Anterior cingulate cortex (tissue), 58 donors: ENCODE data around the gene AGPAT1.

ENCODE experiments used
- DNase-seq, 58 donors: peaks; one replicate each; lab custom pipeline; 2025; lab: John Stamatoyannopoulos, UW

The AGPAT1 gene

DNA sequence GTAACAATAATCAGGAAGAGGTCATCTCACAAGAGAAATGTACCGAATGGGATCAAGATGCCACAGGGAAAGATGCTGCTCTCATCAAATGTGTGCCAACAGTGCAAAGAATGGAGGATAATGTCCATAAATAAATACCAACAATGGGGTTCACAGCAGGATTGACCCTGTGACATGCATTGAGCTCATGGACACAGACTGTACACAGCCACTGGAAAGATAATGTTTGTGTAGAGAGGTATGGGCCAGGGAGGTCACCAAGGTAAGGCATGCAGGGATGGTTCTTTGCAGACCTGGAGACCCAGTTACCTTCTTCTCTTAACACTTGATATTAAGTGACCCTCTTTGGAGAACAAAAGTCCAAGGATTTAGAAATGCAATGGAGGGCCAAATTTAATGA lies 1.5 kb downstream of the AGPAT1 start:
- no peak for DNase-seq

DNA sequence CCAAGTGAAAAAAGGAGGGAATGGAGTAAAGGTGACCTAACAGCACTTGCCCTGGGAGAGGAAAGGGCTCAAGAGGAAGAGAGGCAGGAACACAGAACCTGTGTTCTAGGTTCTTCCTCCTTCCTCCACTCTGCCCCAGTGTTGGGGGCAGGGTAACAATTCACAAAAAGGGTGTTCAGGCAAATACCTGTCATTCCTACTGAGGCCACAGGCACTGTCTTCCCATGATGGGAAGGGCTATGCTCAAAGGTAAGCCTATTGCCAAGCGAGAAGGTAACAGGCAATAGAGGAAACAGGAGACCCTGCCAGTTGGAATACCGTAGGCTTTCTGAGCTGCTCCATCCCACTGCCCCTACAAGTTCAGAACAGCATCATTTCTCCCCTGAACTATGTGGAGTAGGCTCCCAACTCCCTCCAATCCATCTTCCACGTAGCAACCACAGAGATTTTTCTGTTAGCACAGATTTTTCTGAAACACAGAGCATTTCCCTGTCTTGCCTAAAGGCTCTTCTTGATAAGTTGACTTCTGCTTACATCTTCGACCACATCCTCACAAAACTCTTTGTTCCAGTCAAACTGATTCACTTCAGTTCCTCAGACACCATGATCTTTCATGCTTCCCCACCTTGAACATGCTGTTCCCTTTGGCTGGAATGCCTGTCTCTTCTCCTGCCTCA lies 2.7 kb downstream of the AGPAT1 start:
- no peak for DNase-seq

DNA sequence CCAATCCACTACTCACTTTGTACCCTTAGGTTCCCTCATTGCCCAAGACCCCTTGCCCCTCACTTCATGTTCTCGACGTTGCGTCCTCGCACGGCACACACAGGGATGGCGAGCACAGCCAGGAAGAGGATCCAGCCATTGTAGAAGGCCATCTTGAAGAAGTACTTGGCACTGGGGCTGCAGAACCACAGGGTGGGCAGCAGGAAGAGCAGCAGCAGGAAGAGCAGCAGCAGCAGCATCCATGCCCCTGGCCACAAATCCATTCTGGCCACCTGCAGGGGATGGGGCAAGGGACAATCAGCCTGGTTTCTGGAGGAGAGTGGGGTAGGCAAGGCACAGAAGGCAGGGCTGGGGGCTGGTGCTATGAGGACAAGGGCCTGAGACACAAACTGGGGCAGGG lies 4.7 kb downstream of the AGPAT1 start:
- no peak for DNase-seq

DNA sequence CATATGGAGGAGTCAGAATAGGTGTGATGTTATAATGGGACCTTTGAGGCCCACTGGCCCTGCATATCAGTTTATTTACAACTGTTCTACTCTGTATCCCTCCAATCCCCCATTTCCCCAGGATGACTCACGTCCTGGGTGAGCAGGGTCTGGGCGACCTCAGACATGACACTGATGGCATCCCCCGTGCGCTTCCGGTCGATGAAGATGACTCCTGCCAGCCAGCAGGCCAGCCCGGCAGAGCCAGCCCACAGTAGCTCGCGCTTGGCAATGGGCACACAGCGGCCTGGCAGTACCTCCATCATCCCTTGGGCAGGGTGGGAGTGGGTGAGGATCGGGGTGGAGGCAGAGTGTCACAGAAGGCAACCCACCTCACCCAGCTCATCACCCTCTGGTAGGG lies 5.6 kb downstream of the AGPAT1 start:
- DNase-seq: no peak

DNA sequence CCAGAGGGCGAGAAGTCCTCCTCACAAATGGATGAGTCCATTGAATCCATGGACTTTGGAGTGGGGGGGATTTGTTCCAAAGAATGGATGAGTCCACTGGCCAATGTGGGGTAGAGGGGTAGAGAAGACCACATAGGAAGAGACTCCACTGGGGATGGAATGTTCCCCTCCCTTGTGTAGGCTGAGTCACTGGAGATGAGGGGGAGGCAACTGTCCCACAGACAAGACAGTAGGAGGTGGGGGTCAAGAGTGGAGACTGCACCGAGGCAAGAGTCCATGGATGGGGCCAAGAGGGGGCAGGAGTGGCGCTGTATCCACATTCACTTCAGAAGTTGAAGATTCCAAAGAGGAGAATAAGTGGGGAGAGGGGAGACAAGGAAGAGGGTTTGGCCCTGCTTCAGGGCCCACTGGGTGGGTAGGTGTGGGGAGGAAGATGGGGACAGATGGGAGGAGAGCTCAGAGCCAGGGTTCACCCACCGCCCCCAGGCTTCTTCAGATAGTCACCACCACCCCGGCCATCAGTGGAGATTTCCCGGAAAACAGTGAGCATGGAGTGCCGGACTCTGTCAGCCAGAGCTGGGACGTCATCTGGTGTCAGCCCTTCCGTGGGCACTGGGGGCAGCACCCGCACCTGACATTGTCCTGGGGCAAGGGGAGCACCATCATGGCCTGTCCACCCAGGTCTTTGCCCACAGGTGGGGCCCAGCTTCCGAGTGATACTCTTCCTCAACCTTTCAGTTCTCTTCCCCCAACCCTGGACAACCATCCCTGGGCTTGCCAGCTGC lies 6.9 kb downstream of the AGPAT1 start:
- no peak for DNase-seq

DNA sequence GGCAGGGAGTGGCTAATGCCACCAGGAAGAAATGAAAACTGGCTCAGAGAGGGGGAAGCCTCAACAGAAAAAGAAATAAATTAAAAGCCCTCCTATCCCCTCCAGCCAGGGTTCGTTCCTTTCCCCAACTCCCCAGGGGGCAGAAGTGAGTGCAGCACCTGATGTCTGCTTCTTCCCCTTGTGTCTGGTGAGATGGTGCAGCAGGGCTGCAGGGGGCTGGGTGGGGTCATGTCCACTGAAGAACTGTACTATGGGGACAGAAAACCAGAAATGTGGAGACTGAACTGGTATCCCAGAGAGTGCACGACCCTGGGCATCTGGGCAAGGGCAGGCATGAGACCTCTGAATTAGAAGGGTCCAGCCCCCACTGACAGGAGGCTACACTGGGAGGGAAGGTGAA lies 7.5 kb downstream of the AGPAT1 start:
- no peak for DNase-seq

DNA sequence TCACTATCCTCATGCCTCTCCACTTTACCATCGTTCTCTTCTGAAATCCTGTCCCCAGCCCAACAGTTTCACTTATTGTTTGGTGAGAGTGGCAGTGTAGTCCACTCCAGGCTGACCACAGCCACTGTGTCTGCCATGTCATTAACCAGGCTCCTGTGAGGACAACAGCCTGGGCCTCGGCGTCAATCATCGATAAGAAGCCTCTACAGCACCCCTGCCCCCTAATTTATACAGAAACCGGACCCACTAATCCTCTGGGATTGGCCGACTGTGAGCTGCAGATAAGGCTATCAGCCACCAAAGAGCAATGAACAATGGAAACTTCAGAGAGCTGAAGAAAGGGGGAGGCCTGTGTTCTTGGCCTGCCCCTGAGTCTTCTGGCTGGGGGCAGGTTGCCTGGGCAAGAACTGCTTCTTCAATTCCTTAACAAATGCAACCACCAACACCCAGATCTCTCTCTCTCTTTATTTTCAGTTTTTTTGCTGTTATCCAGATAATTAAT lies 8.1 kb downstream of the AGPAT1 start:
- no peak for DNase-seq

DNA sequence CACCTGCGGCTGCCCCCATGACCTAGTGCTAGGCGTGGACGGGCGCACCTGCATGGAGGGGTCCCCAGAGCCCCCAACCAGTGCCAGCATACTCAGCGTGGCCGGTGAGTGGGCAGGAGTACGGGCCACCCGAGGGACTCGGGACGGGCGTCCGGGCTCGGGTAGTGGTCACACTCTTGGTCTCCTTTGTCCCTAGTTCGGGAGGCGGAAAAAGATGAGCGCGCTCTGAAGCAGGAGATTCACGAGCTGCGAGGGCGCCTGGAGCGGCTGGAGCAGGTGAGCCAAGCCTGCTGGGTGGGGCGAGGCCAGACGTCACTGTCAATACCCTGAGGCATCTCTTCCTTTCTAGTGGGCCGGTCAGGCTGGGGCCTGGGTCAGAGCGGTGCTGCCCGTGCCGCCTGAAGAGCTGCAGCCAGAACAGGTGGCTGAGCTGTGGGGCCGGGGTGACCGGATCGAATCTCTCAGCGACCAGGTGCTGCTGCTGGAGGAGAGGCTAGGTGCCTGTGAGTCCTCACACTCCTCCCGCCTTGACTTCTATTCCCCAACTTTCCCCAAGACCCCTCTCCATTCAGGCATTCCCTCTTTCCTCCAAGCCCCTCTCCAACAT lies 8.6 kb downstream of the AGPAT1 start:
- no peak for DNase-seq

DNA sequence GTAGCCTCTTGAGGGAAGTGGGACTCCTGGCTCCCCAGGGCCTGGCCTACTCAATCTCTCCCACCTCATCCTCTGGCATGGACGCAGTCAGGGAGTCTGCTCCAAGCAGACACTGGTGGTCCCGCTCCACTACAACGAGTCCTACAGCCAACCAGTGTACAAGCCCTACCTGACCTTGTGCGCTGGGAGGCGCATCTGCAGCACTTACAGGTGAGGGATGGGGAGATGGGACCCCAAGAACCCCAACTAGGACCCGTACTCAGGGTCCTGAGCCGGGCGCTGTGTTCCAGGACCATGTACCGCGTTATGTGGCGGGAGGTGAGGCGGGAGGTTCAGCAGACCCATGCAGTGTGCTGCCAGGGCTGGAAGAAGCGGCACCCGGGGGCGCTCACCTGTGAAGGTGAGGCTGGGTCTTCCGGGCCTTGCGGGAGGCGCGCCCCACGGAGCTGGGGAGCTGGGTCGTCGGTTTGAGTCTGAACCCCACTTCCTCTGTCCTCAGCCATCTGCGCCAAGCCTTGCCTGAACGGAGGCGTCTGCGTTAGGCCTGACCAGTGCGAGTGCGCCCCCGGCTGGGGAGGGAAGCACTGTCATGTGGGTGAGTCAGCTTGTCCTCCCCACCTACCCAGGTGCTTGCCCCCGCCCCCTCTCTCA lies 9.3 kb downstream of the AGPAT1 start:
- no peak for DNase-seq

DNA sequence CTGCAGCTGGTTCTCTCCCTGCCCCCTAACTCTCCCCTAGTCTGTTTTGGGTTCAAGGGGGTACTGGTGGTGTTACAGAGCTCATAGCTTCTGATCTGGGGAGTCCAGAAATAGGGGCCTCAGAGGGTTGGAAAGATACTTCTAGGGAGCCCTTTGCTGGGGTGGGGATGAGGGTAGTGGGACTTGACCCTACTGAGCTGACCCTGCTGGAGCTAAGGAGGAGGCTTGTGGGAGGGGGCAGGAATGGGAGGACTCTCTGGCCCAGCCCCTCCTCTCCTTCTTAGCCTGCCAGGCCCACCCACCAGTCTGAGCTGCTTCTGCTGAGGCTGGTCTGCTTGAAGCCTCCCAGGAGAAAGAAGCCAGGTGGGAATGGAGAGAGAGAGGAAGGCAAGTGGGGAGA lies 11.6 kb downstream of the AGPAT1 start, which contains the start of gene EGFL8:
Gene EGFL8, plus strand, starts transcription at position 301 of the 400 bp plus-strand sequence. CDS start 1,571 bp downstream, outside the sequence.
- DNase-seq: no peak

DNA sequence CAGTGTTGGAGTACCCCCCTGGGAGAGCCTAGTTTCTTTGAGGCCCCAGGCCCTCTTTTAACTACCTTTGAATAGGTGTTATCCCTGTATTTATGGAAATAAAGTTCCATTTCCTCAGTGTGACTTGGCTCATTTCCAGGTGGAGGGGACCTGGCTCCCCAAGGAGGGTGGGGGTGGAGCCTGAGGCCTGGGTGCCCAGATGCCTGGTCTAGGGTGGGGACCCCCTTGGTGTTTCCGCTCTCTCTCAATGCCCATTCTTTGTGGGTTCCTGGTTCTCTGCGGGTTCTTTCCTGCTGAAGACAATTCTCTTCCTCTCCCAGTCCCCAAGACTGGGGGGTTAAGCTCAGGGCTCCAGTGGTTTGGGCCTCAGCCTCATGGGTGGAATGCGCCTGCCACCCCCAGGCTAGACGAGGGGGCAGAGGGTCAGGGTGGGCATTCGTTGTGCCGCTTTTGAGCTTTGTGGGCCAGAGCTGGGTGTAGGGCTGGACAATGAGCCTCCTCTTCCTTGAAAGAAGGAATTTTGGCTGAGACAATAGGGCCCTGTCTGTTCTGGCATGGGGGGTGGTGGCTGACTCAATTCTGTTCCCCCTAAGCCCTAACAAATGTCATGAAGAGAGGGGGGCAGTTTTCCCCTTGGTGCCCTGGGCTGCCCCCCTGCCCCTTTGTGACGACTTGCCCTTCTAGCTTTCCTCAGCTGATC lies 12.2 kb downstream of the AGPAT1 start:
- peak in 1 of 58 donors; percentile 13 for DNase-seq

DNA sequence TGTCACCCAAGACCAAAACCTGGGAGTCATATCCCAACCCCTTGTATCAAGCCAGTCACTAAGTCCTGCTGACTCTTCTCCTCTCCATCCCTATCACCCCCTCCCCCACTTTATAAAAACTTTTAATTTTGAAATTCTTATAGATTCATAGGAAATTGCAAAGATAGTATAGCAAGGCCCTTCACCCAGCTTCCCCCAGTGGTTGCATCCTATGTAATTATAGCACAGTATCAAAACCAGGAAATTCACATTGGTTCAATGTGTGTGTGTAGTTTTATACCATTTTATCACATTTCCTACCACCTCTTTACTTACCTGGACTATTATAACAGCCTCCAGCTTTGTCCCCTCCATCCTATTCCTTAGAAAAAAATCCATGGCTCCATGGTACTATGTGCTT lies 17.8 kb downstream of the AGPAT1 start:
- no peak for DNase-seq

DNA sequence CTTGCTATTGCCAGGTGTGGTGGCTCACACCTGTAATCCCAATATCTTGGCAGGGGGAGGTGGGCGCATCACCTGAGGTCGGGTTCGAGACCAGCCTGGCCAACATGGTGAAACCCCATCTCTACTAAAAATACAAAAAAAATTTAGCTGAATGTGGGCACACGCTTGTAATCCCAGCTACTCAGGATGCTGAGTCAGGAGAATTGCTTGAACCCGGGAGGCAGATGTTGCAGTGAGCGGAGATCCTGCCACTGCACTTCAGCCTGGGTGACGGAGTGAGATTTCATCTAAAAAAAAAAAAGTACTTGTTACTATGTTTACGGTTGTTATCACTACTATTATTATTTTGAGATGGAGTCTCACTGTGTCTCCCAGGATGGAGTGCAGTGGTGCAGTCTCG lies 19.0 kb downstream of the AGPAT1 start:
- no peak for DNase-seq

DNA sequence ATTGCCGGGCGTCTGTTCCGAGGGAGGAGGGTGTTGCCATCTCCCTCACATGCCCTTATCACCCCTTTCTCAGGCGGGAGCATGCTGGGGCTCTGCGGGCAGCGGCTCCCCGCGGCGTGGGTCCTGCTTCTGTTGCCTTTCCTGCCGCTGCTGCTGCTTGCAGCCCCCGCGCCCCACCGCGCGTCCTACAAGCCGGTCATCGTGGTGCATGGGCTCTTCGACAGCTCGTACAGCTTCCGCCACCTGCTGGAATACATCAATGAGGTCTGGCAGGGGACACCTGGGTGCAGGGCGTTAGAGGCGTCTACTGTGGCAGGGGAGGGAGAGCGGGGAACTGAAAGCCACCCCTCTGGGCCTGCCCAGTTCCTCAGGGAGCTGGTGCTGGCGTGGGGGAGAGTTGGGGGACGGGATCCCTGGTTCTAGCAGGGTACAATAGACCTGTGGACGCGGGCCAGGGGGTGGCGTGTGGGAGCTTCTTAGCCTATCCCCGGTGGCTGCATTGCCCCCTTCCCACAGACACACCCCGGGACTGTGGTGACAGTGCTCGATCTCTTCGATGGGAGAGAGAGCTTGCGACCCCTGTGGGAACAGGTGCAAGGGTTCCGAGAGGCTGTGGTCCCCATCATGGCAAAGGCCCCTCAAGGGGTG lies 21.2 kb downstream of the AGPAT1 start:
- DNase-seq: peak in 43 of 58 donors; percentile 23 to 79 (median 55)

DNA sequence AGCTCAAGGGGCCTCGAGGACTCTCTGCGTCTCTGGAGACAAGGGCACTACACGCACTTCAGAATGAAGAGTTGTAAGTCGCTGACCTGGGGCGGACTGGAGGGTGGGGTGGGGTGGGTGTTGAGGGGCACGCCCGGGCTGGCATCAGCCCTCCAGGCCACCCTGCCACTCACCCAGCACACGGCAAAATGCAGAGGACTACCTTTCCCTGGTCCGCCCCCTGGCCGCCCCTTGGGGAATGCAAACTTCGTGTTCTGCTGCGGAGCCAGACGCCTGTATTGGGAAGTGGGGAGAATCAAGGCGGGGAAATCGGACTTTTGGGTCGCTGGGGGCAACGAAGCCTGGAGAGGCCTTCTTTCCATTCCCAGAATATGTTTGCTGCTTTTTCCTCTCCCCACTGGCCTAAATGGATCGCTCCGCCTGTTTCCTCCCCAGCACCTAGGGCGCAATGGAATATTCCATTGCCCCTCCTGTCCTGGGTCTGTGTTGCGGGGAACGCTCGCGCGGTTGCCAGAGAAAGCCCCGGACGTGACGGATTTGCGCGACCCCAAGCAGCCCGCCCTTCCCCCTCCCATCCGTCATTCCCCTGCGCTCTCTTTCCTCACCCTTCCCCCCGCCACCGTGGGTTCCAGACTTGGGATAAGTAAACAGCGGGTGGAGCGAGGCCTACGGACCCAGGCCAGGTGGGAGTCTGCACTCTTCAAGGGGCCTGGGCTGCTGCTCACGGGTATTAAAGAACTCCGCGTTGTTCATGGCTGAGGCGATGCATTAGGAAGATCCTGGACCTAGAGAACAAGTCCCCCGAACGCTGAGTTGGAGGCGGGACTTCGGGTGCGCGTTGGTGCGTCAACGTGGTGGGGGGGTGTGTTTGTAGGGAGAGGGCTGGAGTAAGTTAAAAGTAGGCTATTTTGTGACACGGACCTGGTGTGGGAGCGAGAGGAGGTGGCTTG lies 22.0 kb downstream of the AGPAT1 start, which contains the start of gene PPT2:
Gene PPT2, plus strand, starts transcription at position 578 of the 950 bp plus-strand sequence. CDS start 454 bp downstream, outside the sequence.
- DNase-seq: peak; percentile 51 to 95 (median 87)

DNA sequence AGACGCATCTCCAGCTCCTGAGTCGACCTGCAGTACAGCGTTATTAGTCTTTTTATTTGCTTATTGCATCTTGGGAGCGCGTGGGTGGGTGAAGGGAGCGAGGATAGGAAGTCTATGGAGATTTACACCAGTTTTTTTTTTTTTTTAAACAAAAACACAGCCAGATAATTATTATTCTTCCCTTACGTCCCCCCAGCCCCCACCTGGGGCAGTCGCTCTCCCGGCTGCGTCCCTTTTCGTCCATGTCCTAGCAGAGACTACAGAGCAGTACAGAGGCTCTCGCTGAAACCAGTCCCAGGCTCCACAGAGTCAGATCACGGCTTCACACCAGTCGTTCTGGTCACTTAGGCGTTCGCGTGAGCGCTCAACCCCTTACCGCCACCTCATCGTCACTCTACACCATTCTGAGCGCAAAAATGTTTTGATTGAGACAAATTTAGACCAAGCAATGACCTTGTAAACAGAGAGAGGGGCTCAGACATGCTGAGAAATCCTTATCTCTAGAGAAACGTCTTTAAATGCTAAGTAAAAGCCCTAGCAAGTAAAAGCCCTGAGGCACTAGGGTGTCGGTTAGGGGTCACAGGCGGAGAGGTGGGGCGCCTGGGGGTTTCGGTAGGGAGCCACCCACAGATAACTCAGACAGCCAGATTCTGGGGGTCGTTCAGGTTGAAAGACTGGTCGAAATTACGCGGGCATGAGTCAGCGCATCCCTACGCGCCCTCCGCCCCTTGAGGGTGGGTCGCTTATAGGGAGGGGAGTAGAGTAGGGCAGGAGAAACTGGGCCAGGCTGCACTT lies 22.9 kb downstream of the AGPAT1 start:
- DNase-seq: peak in 15 of 58 donors; percentile 11 to 50 (median 35)
